ENCODE results near the gene ARL3. TPM values are rescaled to one million over a fixed set of nuclear protein-coding genes. Genes with fewer than 3 reads are reported as not detected.
"Not testable (repeated sequence)": the region's sequence is repeated elsewhere in the genome, so short reads cannot be mapped to it uniquely, and the experiment has no call there.

ARL3 gene
- total RNA-seq, 2 donors from 2014 or later, result 1.8 to 4.0 TPM

DNA sequence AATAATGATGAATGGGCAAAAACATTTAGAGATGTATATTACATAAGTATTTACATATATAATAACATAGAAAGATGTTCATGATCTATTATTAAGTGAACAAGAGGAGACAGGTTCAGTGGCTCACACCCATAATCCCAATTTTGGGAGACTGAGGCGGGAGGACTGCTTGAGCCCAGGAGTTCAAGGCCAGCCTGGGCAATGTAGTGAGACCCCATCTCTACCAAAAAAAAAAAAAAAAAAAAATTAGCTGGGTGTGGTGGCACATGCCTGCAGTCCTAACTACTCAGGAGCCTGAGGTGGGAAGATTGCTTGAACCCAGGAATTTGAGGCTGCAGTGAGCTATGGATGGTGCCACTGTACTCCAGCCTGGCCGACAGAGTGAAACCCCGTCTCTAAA is 12.4 kb downstream of the ARL3 start:
- H3K4me1 ChIP-seq, result no peaks in the 10 kb centered on the region
- ATAC-seq, result no peak
- no peak for DNase-seq
- H3K4me3 ChIP-seq, result no peak overlapping the region
- 92 to 98% methylated on average over 3 of the region's 3 CpGs for WGBS, 2 donors
- peaks cover 0 to 3% of the 10 kb centered on the region in 2 donors for H3K36me3 ChIP-seq (replicated peaks in 1 of 2; ENCODE audit: insufficient read depth in 1 of 2, low read depth in 2 of 2)
- TF ChIP-seq, protein P1, sequence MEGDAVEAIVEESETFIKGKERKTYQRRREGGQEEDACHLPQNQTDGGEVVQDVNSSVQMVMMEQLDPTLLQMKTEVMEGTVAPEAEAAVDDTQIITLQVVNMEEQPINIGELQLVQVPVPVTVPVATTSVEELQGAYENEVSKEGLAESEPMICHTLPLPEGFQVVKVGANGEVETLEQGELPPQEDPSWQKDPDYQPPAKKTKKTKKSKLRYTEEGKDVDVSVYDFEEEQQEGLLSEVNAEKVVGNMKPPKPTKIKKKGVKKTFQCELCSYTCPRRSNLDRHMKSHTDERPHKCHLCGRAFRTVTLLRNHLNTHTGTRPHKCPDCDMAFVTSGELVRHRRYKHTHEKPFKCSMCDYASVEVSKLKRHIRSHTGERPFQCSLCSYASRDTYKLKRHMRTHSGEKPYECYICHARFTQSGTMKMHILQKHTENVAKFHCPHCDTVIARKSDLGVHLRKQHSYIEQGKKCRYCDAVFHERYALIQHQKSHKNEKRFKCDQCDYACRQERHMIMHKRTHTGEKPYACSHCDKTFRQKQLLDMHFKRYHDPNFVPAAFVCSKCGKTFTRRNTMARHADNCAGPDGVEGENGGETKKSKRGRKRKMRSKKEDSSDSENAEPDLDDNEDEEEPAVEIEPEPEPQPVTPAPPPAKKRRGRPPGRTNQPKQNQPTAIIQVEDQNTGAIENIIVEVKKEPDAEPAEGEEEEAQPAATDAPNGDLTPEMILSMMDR (IDR thresholded peaks at IDR 0.05), result no peak
- TF ChIP-seq POLR2A (IDR thresholded peaks at IDR 0.05), result no peak
- no peak overlapping the region for H3K27ac ChIP-seq
- no peaks in the 10 kb centered on the region for H3K27me3 ChIP-seq
- H3K9me3 ChIP-seq, result no peaks in the 10 kb centered on the region
- intact Hi-C loops (cut with DNase I), result no loop called here

DNA sequence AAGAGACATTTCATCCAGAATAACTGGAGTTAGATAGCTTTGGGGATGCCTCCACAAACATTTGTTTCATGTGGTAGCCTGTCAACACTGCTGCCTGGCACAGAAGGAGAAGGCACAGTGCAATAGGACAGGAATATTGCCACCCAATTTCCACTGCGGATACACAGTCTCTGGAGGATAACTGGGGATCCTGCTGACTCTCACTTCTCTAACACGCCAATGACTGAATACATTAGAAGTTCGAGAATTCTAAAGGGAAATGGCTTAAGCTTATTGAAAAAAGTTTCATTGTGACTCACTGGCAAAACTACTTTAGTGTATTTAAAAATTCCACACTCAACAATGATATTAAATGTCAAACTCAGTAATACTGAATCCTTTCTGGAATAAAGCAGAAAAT is 12.9 kb downstream of the ARL3 start:
- no peaks in the 10 kb centered on the region for H3K27me3 ChIP-seq
- no peak for DNase-seq
- TF ChIP-seq, protein P1 (IDR thresholded peaks at IDR 0.05), result no peak
- no peak for TF ChIP-seq POLR2A (IDR thresholded peaks at IDR 0.05)
- no peak overlapping the region for H3K4me3 ChIP-seq
- no peaks in the 10 kb centered on the region for H3K4me1 ChIP-seq
- H3K9me3 ChIP-seq, result no peaks in the 10 kb centered on the region
- intact Hi-C loops (cut with DNase I), result no loop called here
- peaks cover 0 to 3% of the 10 kb centered on the region in 2 donors for H3K36me3 ChIP-seq (replicated peaks in 1 of 2; ENCODE audit: insufficient read depth in 1 of 2, low read depth in 2 of 2)
- no peak overlapping the region for H3K27ac ChIP-seq
- ATAC-seq, result no peak
- 82 to 94% methylated on average over 3 of the region's 3 CpGs for WGBS, 2 donors

DNA sequence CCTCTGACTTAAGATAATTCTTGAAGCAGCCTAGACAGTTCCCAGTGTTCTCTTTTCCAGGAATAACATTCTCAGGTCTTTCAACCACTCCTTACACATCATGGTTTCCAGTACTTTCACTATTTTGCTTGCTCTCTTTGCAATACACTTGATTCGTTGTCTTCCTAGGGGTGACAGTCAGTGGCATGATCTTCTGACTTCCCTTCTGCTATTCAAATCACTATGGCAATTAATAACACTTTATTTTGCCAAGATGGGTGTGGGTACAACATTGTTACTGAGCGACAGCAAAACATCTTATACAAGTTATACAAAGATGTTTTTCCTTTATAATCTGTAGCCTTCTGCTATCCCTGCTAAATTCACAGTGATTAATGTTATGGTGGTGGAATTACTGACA is 15.3 kb downstream of the ARL3 start:
- intact Hi-C loops (cut with DNase I), result no loop called here
- WGBS, 2 donors, result 82 to 93% methylated on average over 2 of the region's 2 CpGs
- TF ChIP-seq POLR2A (IDR thresholded peaks at IDR 0.05), result no peak
- TF ChIP-seq, protein P1 (IDR thresholded peaks at IDR 0.05), result no peak
- ATAC-seq (no peak), DNase-seq (no peak)
- Histone ChIP-seq H3K36me3 (replicated peaks in 1 of 2; ENCODE audit: insufficient read depth in 1 of 2, low read depth in 2 of 2) (peaks cover 0 to 3% of the 10 kb centered on the region in 2 donors), H3K27ac (no peak overlapping the region), H3K27me3 (no peaks in the 10 kb centered on the region), H3K9me3 (no peaks in the 10 kb centered on the region), H3K4me1 (no peaks in the 10 kb centered on the region), H3K4me3 (no peak overlapping the region)

DNA sequence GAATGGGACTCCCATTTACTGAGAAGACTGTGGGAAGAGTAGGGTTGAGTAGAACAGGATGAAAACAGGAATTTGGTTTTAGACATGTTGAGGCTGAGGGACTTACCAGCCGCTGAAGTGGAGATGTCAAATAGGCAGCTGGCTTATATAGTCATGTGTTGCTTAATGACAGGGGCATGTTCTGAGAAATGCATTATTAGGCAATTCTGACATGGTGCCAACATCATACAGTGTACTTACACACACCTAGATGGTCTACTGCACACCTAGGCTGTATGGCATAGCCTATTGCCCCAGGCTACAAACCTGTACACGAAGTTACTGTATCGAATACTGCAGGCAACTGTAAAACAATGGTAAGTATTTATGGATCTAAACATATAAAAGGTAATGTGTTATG is 17.5 kb downstream of the ARL3 start:
- no peak for TF ChIP-seq POLR2A (IDR thresholded peaks at IDR 0.05)
- TF ChIP-seq, protein P1 (IDR thresholded peaks at IDR 0.05), result no peak
- Histone ChIP-seq H3K27me3 (no peaks in the 10 kb centered on the region), H3K4me3 (no peak overlapping the region), H3K27ac (no peak overlapping the region), H3K36me3 (replicated peaks in 1 of 2; ENCODE audit: insufficient read depth in 1 of 2, low read depth in 2 of 2) (peaks cover 0 to 3% of the 10 kb centered on the region in 2 donors), H3K9me3 (no peaks in the 10 kb centered on the region), H3K4me1 (no peaks in the 10 kb centered on the region)
- 94 to 98% methylated on average over 3 of the region's 3 CpGs for WGBS, 2 donors
- no peak for ATAC-seq
- no peak for DNase-seq
- intact Hi-C loops (cut with DNase I), result no loop called here

DNA sequence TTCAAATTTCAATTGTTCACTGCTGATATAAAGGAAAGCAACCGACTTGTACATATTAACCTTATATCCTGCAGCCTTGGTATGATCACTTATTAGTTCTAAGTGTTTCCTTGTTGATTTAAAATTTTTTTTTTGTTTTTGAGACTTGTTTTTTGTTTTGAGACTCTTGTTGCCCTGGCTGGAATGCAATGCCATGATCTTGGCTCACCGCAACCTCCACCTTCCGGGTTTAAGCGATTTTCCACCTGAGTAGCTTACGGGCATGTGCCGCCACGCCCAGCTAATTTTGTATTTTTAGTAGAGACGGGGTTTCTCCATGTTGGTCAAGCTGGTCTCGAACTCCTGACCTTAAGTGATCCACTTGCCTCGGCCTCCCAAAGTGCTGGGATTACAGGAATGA is 18.8 kb downstream of the ARL3 start:
- intact Hi-C loops (cut with DNase I); H3K4me3 ChIP-seq; DNase-seq; ATAC-seq; H3K4me1 ChIP-seq; H3K27ac ChIP-seq; H3K36me3 ChIP-seq (replicated peaks in 1 of 2; ENCODE audit: insufficient read depth in 1 of 2, low read depth in 2 of 2); H3K9me3 ChIP-seq; H3K27me3 ChIP-seq: not testable (repeated sequence)
- WGBS, 2 donors, result 95 to 98% methylated on average over 10 of the region's 10 CpGs

Data from body of pancreas (tissue), 4 donors.